Hypothalamus (tissue), 51 donors: ENCODE measurements around the gene ZNRD2.
A peak's percentile ranks its signal among the peaks of the same experiment; 100 is the strongest.
"Not testable (repeated sequence)": the region's sequence is repeated elsewhere in the genome, so short reads cannot be mapped to it uniquely, and the experiment has no call there.

Source experiments
- DNase-seq, 51 donors: peaks; one replicate each; lab custom pipeline; 2025; lab: John Stamatoyannopoulos, UW

Gene ZNRD2

GRCh38 chr11:65569973-65570918 lies at the start of gene ZNRD2:
Gene ZNRD2 (plus strand): TSS chr11:65570477. CDS start chr11:65570492, 15 bp downstream.
- peak; percentile 91 to 100 (median 99) for DNase-seq

- DNase-seq, result not testable (repeated sequence)
Measured at GRCh38 chr11:65521777-65522521, 48.3 kb upstream of the ZNRD2 start.

- peak in 2 of 51 donors; percentile 15 to 42 for DNase-seq
Measured at GRCh38 chr11:65522718-65523630, 47.3 kb upstream of the ZNRD2 start.

- DNase-seq, result not testable (repeated sequence)
Measured at GRCh38 chr11:65523631-65523968, 46.7 kb upstream of the ZNRD2 start.

- peak in 9 of 51 donors; percentile 22 to 55 (median 37) for DNase-seq
Measured at GRCh38 chr11:65524014-65524740, 46.1 kb upstream of the ZNRD2 start.

- DNase-seq, result peak in 49 of 51 donors; percentile 27 to 95 (median 77)
Measured at GRCh38 chr11:65524741-65525545, 45.3 kb upstream of the ZNRD2 start, which contains the start of gene SCYL1. Gene SCYL1 (plus strand): TSS chr11:65525083. CDS start chr11:65525154, 71 bp downstream.

- DNase-seq, result no peak
Measured at GRCh38 chr11:65525546-65526480, 44.5 kb upstream of the ZNRD2 start.

GRCh38 chr11:65526744-65527143 lies 43.5 kb upstream of the ZNRD2 start:
- no peak for DNase-seq

GRCh38 chr11:65528819-65529350 lies 41.4 kb upstream of the ZNRD2 start:
- no peak for DNase-seq

- DNase-seq, result no peak
Measured at GRCh38 chr11:65529475-65530156, 40.7 kb upstream of the ZNRD2 start.

GRCh38 chr11:65530157-65530496 lies 40.1 kb upstream of the ZNRD2 start:
- DNase-seq, result no peak

- no peak for DNase-seq
Measured at GRCh38 chr11:65532388-65533064, 37.8 kb upstream of the ZNRD2 start.

GRCh38 chr11:65535102-65535501 lies 35.2 kb upstream of the ZNRD2 start:
- DNase-seq, result no peak

GRCh38 chr11:65536412-65537295 lies 33.6 kb upstream of the ZNRD2 start:
- DNase-seq, result no peak

GRCh38 chr11:65537296-65537597 lies 33.0 kb upstream of the ZNRD2 start:
- no peak for DNase-seq
